ENCODE measurements around the gene CBY2.

DNA sequence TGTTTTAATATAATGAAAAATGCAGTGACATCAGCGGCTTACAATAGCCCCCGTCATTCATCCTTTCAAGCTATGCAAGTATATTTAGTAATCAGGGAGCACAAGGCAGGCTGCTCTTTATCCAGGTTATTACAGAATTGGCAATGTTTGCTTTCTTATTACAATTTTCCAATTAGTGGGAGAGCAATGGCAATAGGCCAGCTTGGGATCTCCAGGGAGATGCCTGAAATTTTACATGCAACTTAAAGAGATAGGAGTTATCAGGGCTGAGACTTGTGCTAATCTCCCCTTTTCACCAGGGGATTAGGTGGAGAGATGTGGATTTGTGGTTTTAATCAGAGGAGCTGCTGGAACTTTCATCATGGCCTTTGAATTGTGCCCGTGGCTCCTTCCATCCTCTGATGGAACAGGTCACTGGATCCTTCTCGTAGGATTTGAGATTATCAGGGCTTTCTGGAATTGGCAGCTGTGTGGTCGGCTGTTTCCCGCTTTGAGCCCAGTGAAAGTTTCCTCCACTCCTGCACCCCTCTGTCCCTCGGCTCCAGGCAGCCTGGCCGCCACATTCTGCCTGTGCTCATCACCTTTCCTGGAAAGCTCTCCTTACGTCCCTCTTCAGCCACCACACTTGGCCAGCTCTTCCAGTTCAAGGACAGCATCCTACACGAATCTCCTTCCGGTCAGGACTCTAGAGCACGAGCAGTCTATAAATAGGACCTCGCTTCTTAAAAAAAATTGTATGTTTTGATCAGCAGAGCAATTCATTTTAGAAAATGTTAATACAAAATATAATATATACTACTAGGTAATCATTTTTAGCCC is 47.0 kb downstream of the CBY2 start:
- TF ChIP-seq, protein P1, sequence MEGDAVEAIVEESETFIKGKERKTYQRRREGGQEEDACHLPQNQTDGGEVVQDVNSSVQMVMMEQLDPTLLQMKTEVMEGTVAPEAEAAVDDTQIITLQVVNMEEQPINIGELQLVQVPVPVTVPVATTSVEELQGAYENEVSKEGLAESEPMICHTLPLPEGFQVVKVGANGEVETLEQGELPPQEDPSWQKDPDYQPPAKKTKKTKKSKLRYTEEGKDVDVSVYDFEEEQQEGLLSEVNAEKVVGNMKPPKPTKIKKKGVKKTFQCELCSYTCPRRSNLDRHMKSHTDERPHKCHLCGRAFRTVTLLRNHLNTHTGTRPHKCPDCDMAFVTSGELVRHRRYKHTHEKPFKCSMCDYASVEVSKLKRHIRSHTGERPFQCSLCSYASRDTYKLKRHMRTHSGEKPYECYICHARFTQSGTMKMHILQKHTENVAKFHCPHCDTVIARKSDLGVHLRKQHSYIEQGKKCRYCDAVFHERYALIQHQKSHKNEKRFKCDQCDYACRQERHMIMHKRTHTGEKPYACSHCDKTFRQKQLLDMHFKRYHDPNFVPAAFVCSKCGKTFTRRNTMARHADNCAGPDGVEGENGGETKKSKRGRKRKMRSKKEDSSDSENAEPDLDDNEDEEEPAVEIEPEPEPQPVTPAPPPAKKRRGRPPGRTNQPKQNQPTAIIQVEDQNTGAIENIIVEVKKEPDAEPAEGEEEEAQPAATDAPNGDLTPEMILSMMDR (IDR thresholded peaks at IDR 0.05; ENCODE audit: low read length), result no peak
- no peak for TF ChIP-seq EZH2 (IDR thresholded peaks at IDR 0.05; ENCODE audit: borderline replicate concordance, low read length)
